Measurements from ENCODE around the gene SDHB. TPM values are rescaled to one million over a fixed set of nuclear protein-coding genes. Genes with fewer than 3 reads are reported as not detected.
A peak's percentile ranks its signal among the peaks of the same experiment; 100 is the strongest.

Gene SDHB
- total RNA-seq, 1 donor from 2014 or later, result 44.9 TPM

DNA sequence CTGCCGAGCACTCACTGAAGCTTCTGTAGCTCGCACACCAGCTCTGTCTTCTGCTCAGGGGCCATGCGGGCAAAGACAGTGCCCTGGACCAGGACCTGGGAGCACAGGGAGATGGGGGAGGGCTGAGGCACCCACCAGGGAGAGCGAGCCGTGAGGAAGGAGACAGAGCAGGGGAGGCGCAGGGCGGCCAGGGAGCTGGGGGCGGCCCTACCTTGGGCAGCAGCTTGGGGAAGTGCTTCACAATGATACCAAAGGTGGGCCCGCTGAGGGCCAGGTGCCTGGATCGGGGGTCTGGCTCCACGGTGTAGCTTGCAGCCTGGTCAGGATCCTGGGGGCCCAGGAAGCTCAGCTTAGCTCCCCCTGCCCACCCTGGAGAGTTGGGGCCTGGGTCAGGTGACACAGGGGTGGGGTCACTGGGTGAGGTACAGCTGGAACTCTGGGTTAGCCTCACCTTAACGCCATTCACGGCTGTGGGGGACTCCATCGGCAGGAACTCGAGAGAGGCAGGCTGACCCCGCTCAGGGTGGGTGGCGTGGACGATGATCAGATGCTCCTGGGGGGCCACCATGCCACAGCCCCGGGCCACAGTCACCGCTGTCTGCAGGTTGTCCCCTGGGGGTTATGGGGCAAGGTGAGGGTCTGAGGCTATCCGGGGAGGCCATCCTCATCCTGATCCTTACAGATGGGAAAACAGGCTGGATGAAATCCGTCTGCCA, 64.0 kb downstream of the SDHB start:
- TF ChIP-seq, protein P1, sequence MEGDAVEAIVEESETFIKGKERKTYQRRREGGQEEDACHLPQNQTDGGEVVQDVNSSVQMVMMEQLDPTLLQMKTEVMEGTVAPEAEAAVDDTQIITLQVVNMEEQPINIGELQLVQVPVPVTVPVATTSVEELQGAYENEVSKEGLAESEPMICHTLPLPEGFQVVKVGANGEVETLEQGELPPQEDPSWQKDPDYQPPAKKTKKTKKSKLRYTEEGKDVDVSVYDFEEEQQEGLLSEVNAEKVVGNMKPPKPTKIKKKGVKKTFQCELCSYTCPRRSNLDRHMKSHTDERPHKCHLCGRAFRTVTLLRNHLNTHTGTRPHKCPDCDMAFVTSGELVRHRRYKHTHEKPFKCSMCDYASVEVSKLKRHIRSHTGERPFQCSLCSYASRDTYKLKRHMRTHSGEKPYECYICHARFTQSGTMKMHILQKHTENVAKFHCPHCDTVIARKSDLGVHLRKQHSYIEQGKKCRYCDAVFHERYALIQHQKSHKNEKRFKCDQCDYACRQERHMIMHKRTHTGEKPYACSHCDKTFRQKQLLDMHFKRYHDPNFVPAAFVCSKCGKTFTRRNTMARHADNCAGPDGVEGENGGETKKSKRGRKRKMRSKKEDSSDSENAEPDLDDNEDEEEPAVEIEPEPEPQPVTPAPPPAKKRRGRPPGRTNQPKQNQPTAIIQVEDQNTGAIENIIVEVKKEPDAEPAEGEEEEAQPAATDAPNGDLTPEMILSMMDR (IDR thresholded peaks at IDR 0.05; ENCODE audit: unreplicated experiment), result no peak
- DNase-seq (ENCODE audit: low spot score), result no peak
- Mint-ChIP-seq H3K27ac (ENCODE audit: unreplicated experiment) (no peak overlapping the region), H3K4me3 (ENCODE audit: unreplicated experiment) (no peak overlapping the region), H3K4me1 (ENCODE audit: unreplicated experiment) (no peaks in the 10 kb centered on the region), H3K9me3 (ENCODE audit: unreplicated experiment) (no peaks in the 10 kb centered on the region), H3K36me3 (ENCODE audit: low read depth, unreplicated experiment) (peaks cover 3% of the 10 kb centered on the region), H3K27me3 (ENCODE audit: unreplicated experiment) (peaks cover 3% of the 10 kb centered on the region)

DNA sequence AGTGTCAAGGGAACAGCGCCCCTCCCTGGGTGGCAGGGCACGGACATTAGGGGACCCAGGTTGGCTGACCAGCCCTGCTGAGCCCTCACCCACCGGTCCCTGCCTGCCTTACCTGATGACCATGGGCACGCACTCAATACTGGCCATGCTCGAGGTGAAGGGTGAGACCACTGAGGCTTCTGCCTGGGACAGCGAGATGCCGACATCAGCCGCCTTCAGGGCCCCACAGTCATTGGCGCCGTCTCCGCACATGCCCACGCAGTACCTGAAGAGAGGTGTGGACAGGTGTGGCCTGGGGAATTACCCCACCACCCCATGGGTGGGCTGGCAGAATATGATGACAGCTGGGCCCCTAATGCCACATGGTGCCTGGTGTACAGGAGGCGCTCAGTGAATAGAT, 65.6 kb downstream of the SDHB start:
- TF ChIP-seq, protein P1 (IDR thresholded peaks at IDR 0.05; ENCODE audit: unreplicated experiment), result no peak
- Mint-ChIP-seq H3K4me1 (ENCODE audit: unreplicated experiment) (peaks cover 7% of the 10 kb centered on the region), H3K27me3 (ENCODE audit: unreplicated experiment) (peaks cover 6% of the 10 kb centered on the region), H3K36me3 (ENCODE audit: low read depth, unreplicated experiment) (peaks cover 2% of the 10 kb centered on the region), H3K4me3 (ENCODE audit: unreplicated experiment) (no peak overlapping the region), H3K9me3 (ENCODE audit: unreplicated experiment) (no peaks in the 10 kb centered on the region), H3K27ac (ENCODE audit: unreplicated experiment) (no peak overlapping the region)
- no peak for DNase-seq (ENCODE audit: low spot score)

DNA sequence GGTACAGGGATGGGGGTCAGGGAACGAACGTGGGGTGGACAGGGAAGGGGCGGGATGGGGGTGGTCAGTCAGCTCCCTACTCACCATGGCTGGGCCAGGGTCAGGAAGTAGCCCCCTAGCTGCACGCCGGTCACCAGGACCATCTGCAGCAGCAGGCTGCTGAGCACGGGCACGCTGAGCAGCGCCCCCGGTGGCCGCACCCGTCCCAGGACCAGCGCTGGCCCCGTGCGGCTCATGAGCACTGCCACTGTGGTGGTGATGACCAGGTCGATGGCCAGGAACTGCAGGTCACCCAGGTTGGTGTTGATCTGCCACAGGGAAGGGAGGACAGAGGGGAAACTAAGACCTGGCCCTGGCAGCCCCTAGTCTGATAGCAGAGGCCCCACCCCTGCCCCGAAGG, 66.9 kb downstream of the SDHB start:
- peaks cover 8% of the 10 kb centered on the region for H3K4me1 Mint-ChIP-seq (ENCODE audit: unreplicated experiment)
- TF ChIP-seq, protein P1 (IDR thresholded peaks at IDR 0.05; ENCODE audit: unreplicated experiment), result peak; percentile 56
- H3K27me3 Mint-ChIP-seq (ENCODE audit: unreplicated experiment), result peaks cover 11% of the 10 kb centered on the region
- DNase-seq (ENCODE audit: low spot score), result peak; percentile 75
- peaks cover 2% of the 10 kb centered on the region for H3K36me3 Mint-ChIP-seq (ENCODE audit: low read depth, unreplicated experiment)
- no peaks in the 10 kb centered on the region for H3K9me3 Mint-ChIP-seq (ENCODE audit: unreplicated experiment)
- no peak overlapping the region for H3K4me3 Mint-ChIP-seq (ENCODE audit: unreplicated experiment)
- H3K27ac Mint-ChIP-seq (ENCODE audit: unreplicated experiment), result no peak overlapping the region

DNA sequence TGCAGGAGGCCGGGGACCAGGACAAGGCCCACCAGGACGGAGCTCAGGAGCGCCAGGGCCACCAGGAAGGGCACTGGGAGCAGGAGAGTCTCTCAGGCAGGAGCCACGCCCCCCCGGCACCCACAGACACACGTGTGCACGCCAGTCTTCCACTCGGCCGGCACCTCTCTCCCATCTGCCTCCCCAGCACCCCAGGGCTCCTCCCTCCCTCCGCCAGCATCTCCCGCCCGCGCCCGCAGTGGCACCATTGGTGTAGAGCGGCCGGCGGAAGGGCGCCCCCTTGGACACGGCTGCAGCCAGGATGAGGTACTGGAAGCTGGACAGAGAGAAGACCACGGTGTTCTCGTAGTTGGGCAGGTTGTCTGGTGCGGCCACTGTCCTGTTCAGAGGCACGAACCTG, 67.3 kb downstream of the SDHB start:
- Mint-ChIP-seq H3K9me3 (ENCODE audit: unreplicated experiment) (no peaks in the 10 kb centered on the region), H3K27me3 (ENCODE audit: unreplicated experiment) (peaks cover 11% of the 10 kb centered on the region), H3K4me3 (ENCODE audit: unreplicated experiment) (no peak overlapping the region), H3K4me1 (ENCODE audit: unreplicated experiment) (peaks cover 9% of the 10 kb centered on the region), H3K27ac (ENCODE audit: unreplicated experiment) (no peak overlapping the region), H3K36me3 (ENCODE audit: low read depth, unreplicated experiment) (peaks cover 2% of the 10 kb centered on the region)
- TF ChIP-seq, protein P1 (IDR thresholded peaks at IDR 0.05; ENCODE audit: unreplicated experiment), result no peak
- DNase-seq (ENCODE audit: low spot score), result no peak

DNA sequence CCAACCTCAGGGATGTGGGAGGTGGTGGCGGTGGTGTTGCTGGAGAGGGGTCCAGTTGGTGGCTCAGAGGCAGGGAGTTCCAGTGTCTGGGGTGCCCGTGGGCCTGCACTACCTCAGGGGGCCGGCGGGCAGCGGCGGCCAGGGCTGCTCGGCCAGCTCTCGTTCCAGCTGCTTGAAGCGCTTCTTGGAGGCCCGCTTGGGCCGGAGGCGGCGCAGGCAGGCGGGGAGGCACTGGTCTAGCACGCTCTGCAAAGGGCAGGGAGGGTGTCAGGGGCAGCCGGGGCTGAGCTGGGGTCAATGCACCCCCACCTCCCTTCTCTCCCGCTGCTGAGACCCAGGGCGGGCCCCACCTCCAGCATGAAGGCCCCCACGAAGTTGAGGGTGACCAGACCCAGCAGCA, 67.7 kb downstream of the SDHB start:
- Mint-ChIP-seq H3K4me1 (ENCODE audit: unreplicated experiment) (peaks cover 13% of the 10 kb centered on the region), H3K9me3 (ENCODE audit: unreplicated experiment) (no peaks in the 10 kb centered on the region), H3K27me3 (ENCODE audit: unreplicated experiment) (peaks cover 14% of the 10 kb centered on the region), H3K27ac (ENCODE audit: unreplicated experiment) (no peak overlapping the region), H3K4me3 (ENCODE audit: unreplicated experiment) (no peak overlapping the region), H3K36me3 (ENCODE audit: low read depth, unreplicated experiment) (peaks cover 4% of the 10 kb centered on the region)
- no peak for DNase-seq (ENCODE audit: low spot score)
- TF ChIP-seq, protein P1 (IDR thresholded peaks at IDR 0.05; ENCODE audit: unreplicated experiment), result no peak
